ENCODE data around the gene WNT2.
"Not testable (repeated sequence)": the region's sequence is repeated elsewhere in the genome, so short reads cannot be mapped to it uniquely, and the experiment has no call there.

DNA sequence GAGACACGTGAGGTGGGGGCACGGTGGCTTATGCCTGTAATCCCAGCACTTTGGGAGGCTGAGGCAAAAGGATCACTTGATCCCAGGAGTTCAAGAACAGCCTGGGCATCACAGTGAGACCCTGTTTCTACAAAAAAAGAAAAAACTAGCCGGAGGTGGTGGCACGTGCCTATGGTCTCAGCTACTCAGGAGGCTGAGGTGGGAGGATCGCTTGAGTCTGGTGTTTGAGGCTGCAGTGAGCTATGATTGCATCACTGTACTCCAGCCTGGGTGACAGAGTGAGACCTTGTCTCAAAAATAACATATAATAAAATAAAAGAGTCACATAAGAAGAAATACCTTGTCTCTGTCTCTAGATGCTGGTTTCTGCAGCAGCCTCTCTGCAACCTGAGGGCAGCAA, 22.4 kb downstream of the WNT2 start:
- TF ChIP-seq, protein P1, sequence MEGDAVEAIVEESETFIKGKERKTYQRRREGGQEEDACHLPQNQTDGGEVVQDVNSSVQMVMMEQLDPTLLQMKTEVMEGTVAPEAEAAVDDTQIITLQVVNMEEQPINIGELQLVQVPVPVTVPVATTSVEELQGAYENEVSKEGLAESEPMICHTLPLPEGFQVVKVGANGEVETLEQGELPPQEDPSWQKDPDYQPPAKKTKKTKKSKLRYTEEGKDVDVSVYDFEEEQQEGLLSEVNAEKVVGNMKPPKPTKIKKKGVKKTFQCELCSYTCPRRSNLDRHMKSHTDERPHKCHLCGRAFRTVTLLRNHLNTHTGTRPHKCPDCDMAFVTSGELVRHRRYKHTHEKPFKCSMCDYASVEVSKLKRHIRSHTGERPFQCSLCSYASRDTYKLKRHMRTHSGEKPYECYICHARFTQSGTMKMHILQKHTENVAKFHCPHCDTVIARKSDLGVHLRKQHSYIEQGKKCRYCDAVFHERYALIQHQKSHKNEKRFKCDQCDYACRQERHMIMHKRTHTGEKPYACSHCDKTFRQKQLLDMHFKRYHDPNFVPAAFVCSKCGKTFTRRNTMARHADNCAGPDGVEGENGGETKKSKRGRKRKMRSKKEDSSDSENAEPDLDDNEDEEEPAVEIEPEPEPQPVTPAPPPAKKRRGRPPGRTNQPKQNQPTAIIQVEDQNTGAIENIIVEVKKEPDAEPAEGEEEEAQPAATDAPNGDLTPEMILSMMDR (IDR thresholded peaks at IDR 0.05), result not testable (repeated sequence)
- TF ChIP-seq EP300 (IDR thresholded peaks at IDR 0.05), result not testable (repeated sequence)
